Memory B cell (primary cell): ENCODE data around the gene GSTM3.
A peak's percentile ranks its signal among the peaks of the same experiment; 100 is the strongest.
"Not testable (repeated sequence)": the region's sequence is repeated elsewhere in the genome, so short reads cannot be mapped to it uniquely, and the experiment has no call there.

Experiments used
- ATAC-seq: fragments of 150-1000 bp; cut with Tn5 transposase; 2 replicates; pipeline ENCODE4 v1.10.0; 2021; ENCODE audit warnings: low read depth, mild to moderate bottlenecking, moderate library complexity
- DNase-seq, 2 donors: peaks; one replicate each; pipeline ENCODE4 v3.0.0; 2022; ENCODE audit warnings: low spot score in 2 of 2
- H3K27ac Mint-ChIP-seq: one replicate; pipeline ENCODE4 v1.8.0; 2022; ENCODE audit warnings: mild to moderate bottlenecking, moderate library complexity, mixed read lengths
- H3K27me3 Mint-ChIP-seq: one replicate; pipeline ENCODE4 v1.8.0; 2022; ENCODE audit warnings: mixed read lengths
- H3K36me3 Mint-ChIP-seq: one replicate; pipeline ENCODE4 v1.8.0; 2022; ENCODE audit warnings: mild to moderate bottlenecking, mixed read lengths
- H3K4me1 Mint-ChIP-seq: one replicate; pipeline ENCODE4 v1.8.0; 2022; ENCODE audit warnings: mixed read lengths
- H3K4me3 Mint-ChIP-seq: one replicate; pipeline ENCODE4 v1.8.0; 2022; ENCODE audit warnings: mild to moderate bottlenecking, moderate library complexity, mixed read lengths
- H3K9me3 Mint-ChIP-seq: one replicate; pipeline ENCODE4 v1.8.0; 2022; ENCODE audit warnings: mixed read lengths

GSTM3 gene

DNA sequence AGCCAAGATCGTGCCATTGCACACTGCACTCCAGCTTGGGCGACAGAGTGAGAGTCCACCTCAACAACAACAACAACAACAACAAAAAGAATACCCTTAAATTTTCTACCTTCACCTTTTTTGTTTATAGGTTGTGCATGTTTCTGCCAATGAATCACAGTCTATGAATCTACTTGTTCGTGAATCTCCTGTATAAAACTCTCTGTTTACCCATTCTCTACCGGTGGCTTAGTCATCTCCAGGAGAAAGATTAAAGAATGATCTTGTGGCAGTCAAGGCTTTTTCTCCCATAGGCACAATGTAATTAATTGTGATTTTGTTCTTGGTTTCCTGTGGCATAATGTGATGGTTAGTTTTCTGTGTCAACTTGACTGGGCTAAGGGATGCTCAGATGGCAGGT is 43.0 kb downstream of the GSTM3 start:
- H3K4me1 Mint-ChIP-seq, H3K27ac Mint-ChIP-seq: not testable (repeated sequence)

GRCh38 chr1:109697066-109697465 is 43.8 kb downstream of the GSTM3 start:
- no peaks in the 10 kb centered on the region for H3K4me1 Mint-ChIP-seq
- ATAC-seq (no peak), DNase-seq (no peak)
- H3K27me3 Mint-ChIP-seq, result no peaks in the 10 kb centered on the region
- H3K27ac Mint-ChIP-seq, result no peak overlapping the region
- no peaks in the 10 kb centered on the region for H3K9me3 Mint-ChIP-seq
- peaks cover 3% of the 10 kb centered on the region for H3K36me3 Mint-ChIP-seq
- no peak overlapping the region for H3K4me3 Mint-ChIP-seq

More for the DNA sequence above, 43.0 kb downstream of the GSTM3 start:
- not testable (repeated sequence) for H3K27me3 Mint-ChIP-seq, ATAC-seq, H3K36me3 Mint-ChIP-seq, H3K4me3 Mint-ChIP-seq, H3K9me3 Mint-ChIP-seq, DNase-seq

GRCh38 chr1:109695138-109695537 is 45.7 kb downstream of the GSTM3 start:
- not testable (repeated sequence) for H3K27ac Mint-ChIP-seq, DNase-seq, H3K4me3 Mint-ChIP-seq, H3K4me1 Mint-ChIP-seq, H3K27me3 Mint-ChIP-seq, H3K9me3 Mint-ChIP-seq, H3K36me3 Mint-ChIP-seq, ATAC-seq

DNA sequence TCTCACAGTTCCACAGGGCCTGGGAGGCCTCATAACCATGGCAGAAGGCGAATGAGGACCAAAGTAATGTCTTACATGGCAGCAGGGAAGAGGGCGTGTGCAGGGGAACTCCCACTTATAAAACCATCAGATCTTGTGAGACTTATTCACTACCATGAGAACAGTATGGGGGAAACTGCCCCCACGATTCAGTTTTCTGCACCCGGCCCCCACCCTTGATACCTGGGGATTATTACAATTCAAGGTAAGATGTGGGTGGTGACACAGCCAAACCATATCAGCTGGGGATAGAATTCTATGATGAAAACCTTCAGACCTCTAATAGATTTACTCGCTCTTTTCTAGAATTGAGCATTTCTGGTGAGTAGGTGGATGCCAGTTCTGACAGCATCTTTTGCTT is 46.4 kb downstream of the GSTM3 start:
- DNase-seq, H3K4me1 Mint-ChIP-seq, H3K4me3 Mint-ChIP-seq, ATAC-seq, H3K9me3 Mint-ChIP-seq, H3K27me3 Mint-ChIP-seq, H3K36me3 Mint-ChIP-seq, H3K27ac Mint-ChIP-seq: not testable (repeated sequence)

DNA sequence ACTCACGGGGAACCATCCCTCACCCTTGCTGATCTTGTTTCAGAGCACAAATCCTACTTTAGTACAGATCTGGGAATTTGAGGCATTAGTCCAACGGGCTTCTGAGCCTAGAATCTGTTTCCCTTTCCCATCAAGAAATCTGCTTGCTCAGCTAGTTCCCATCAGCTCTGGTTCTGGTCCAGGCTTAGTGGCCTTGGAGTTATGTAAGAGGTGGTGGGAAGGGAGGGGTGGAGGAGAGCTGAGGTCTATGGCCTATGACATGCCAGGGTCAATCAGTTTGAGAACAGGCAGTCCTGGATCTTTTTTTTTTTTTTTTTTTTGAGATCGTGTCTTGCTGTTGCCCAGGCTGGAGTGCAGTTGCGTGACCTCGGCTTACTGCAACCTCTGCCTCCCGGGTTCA is 49.1 kb downstream of the GSTM3 start:
- H3K4me3 Mint-ChIP-seq, result no peak overlapping the region
- DNase-seq, result no peak
- H3K27me3 Mint-ChIP-seq, result no peaks in the 10 kb centered on the region
- ATAC-seq, result no peak
- no peaks in the 10 kb centered on the region for H3K9me3 Mint-ChIP-seq
- no peak overlapping the region for H3K27ac Mint-ChIP-seq
- peaks cover 7% of the 10 kb centered on the region for H3K36me3 Mint-ChIP-seq
- H3K4me1 Mint-ChIP-seq, result no peaks in the 10 kb centered on the region

DNA sequence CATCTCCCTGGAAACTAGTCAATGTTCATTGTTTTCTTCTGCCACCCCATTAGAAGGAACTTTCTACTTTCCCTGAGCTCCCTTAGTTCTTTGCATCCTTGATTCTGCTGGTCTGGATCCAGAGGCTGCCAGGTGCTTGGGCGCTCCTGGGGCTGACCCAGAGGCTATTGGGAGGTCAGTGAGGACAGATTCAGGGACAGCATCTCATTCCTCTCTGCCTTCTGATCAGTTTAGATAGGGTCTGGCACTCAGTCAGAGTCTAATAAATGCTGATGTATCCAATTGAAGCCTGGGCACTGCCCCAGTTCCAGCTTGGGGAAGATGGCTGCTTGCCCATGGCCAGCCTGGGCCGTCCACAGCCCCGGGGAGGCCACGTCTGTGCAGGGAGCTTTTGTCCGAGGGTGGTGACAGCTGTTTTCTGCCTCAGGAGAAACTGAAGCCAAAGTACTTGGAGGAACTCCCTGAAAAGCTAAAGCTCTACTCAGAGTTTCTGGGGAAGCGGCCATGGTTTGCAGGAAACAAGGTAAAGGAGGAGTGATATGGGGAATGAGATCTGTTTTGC is 50.9 kb downstream of the GSTM3 start:
- no peak overlapping the region for H3K4me3 Mint-ChIP-seq
- H3K36me3 Mint-ChIP-seq, result peaks cover 5% of the 10 kb centered on the region
- ATAC-seq, result no peak
- no peaks in the 10 kb centered on the region for H3K27me3 Mint-ChIP-seq
- no peaks in the 10 kb centered on the region for H3K4me1 Mint-ChIP-seq
- no peak for DNase-seq
- no peak overlapping the region for H3K27ac Mint-ChIP-seq
- no peaks in the 10 kb centered on the region for H3K9me3 Mint-ChIP-seq

GRCh38 chr1:109687641-109688499 is 53.0 kb downstream of the GSTM3 start, which contains the start of gene GSTM1:
GSTM1 (plus strand) TSS chr1:109687817; CDS start chr1:109687874, 57 bp downstream.
- no peaks in the 10 kb centered on the region for H3K27me3 Mint-ChIP-seq
- no peaks in the 10 kb centered on the region for H3K4me1 Mint-ChIP-seq
- peak within 1 kb of the TSS; percentile 45 for H3K27ac Mint-ChIP-seq
- H3K9me3 Mint-ChIP-seq, result no peaks in the 10 kb centered on the region
- H3K36me3 Mint-ChIP-seq, result peaks cover 5% of the 10 kb centered on the region
- H3K4me3 Mint-ChIP-seq, result peak within 1 kb of the TSS; percentile 92
- DNase-seq (peak; percentile 52 to 59), ATAC-seq (peak; percentile 98)

- ATAC-seq, H3K27me3 Mint-ChIP-seq, H3K36me3 Mint-ChIP-seq, H3K4me1 Mint-ChIP-seq, DNase-seq, H3K9me3 Mint-ChIP-seq: not testable (repeated sequence)
- Mint-ChIP-seq H3K27ac (peak overlapping the region; percentile 45), H3K4me3 (peak overlapping the region; percentile 92)
These were observed 53.7 kb downstream of the GSTM3 start for GRCh38 chr1:109687109-109687508.

- H3K9me3 Mint-ChIP-seq, H3K27me3 Mint-ChIP-seq, H3K36me3 Mint-ChIP-seq, H3K27ac Mint-ChIP-seq, ATAC-seq, H3K4me1 Mint-ChIP-seq, H3K4me3 Mint-ChIP-seq, DNase-seq: not testable (repeated sequence)
These were observed 54.9 kb downstream of the GSTM3 start for GRCh38 chr1:109685890-109686289.

DNA sequence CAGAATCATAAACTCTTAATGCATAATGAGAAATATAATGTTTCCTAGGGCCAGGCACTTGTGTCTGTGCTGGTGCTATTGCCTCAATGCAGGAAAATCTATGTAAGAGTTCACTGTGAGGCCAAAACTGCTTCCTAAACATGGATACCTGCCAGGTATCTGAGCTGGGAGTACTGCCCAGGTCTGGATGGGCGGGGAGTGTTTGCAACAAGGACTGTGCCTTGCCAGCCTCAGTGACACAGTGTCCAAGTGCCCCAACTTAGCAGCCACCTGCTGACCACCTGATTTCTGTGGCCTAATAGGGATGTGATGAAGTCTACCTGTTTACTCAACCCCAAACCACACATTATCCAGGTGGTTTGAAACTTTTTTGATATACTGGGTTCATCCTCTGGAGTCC is 55.4 kb downstream of the GSTM3 start:
- H3K9me3 Mint-ChIP-seq, DNase-seq, H3K27me3 Mint-ChIP-seq, ATAC-seq, H3K4me1 Mint-ChIP-seq, H3K4me3 Mint-ChIP-seq, H3K36me3 Mint-ChIP-seq, H3K27ac Mint-ChIP-seq: not testable (repeated sequence)

GRCh38 chr1:109684777-109685176 is 56.1 kb downstream of the GSTM3 start:
- not testable (repeated sequence) for ATAC-seq, H3K4me1 Mint-ChIP-seq, DNase-seq, H3K9me3 Mint-ChIP-seq, H3K4me3 Mint-ChIP-seq, H3K27ac Mint-ChIP-seq, H3K27me3 Mint-ChIP-seq, H3K36me3 Mint-ChIP-seq
